HepG2 (cell line): ENCODE data around the gene SRF. TPM values are rescaled to one million over a fixed set of nuclear protein-coding genes. Genes with fewer than 3 reads are reported as not detected.
A peak's percentile ranks its signal among the peaks of the same experiment; 100 is the strongest.

Source experiments
- ATAC-seq: fragments of 200-7000 bp; cut with Tn5 transposase; 3 replicates; pipeline ENCODE4 v1.9.1; 2020; ENCODE audit warnings: mild to moderate bottlenecking, moderate library complexity
- BruUV-seq: library from RNA; stranded (reverse); fragments of 400-500 nt; replicated peaks from 2 replicates; lab custom pipeline; 2021; lab: Mats Ljungman, UMichigan
- CTCF ChIA-PET: fragments of 300-600 bp; formaldehyde crosslinking; extraction: SDS; loops from one replicate; lab custom pipeline; 2021; ENCODE audit warnings: low total read pairs, inconsistent platforms, low intra/inter-chr PET ratio; lab: Yijun Ruan, JAX
- POLR2A ChIA-PET: fragments of 350-600 bp; sonication (Branson Sonifier 250); formaldehyde crosslinking; loops from one replicate; lab custom pipeline; 2020; ENCODE audit warnings: antibody characterized with exemption, inconsistent platforms; lab: Yijun Ruan, JAX
- DNase-seq: peaks from one replicate; pipeline ENCODE4 v3.0.0-alpha.2; 2015; ENCODE audit warnings: low spot score
- FAIRE-seq: peaks from 3 replicates; lab custom pipeline; 2011; peaks lifted over from hg19 to GRCh38; lab: Jason Lieb, UNC
- H2AFZ ChIP-seq: one replicate; pipeline ENCODE4 v1.6.1; 2011; ENCODE audit warnings: low read length, inconsistent platforms
- H3K27ac ChIP-seq: fragments of 300-600 bp; 3 replicates; pipeline ENCODE4 v1.8.0; 2011; ENCODE audit warnings: mixed run types, mild to moderate bottlenecking, mixed read lengths, low read length, inconsistent platforms; ENCODE audit not compliant: insufficient read depth; ENCODE audit errors: extremely low read length
- H3K27me3 ChIP-seq, 2 experiments: fragments of 200-600 bp in 1 of 2; 2 replicates in 1 of 2; 3 replicates in 1 of 2; pipeline versions ENCODE4 v1.6.0 to v1.8.0; 2011; ENCODE audit warnings: low read length in 2 of 2, mild to moderate bottlenecking in 2 of 2, moderate library complexity in 2 of 2, inconsistent platforms in 1 of 2; ENCODE audit not compliant: insufficient read depth in 2 of 2, control insufficient read depth in 1 of 2
- H3K36me3 ChIP-seq, 2 experiments: fragments of 200-600 bp in 1 of 2; replicated peaks in 1 of 2; 2 replicates in 1 of 2; 3 replicates in 1 of 2; pipeline versions ENCODE4 v1.5.1 to v1.8.0; 2011; ENCODE audit warnings: low read length in 2 of 2, inconsistent platforms in 1 of 2; ENCODE audit not compliant: insufficient read depth in 2 of 2, control insufficient read depth in 1 of 2
- H3K4me1 ChIP-seq: 2 replicates; pipeline ENCODE4 v1.5.1; 2012; ENCODE audit warnings: low read length, inconsistent platforms; ENCODE audit not compliant: insufficient read depth
- H3K4me2 ChIP-seq: 2 replicates; pipeline ENCODE4 v1.6.0; 2011; ENCODE audit warnings: low read depth, low read length, inconsistent platforms
- H3K4me3 ChIP-seq, 3 experiments: fragments of 200-600 bp in 1 of 3; sonication (generic), shearing (Covaris generic) in 1 of 3; replicated peaks in 1 of 3; 2 replicates each; pipeline ENCODE4 v1.5.1; 2011 to 2016; ENCODE audit warnings: low read length in 3 of 3, inconsistent platforms in 2 of 3, low read depth in 2 of 3, mild to moderate bottlenecking in 2 of 3, control low read depth in 1 of 3, mixed read lengths in 1 of 3; ENCODE audit not compliant: insufficient read depth in 1 of 3
- H3K79me2 ChIP-seq: one replicate; pipeline ENCODE4 v1.6.1; 2011; ENCODE audit warnings: low read length, inconsistent platforms; ENCODE audit not compliant: insufficient read depth
- H3K9ac ChIP-seq: 2 replicates; pipeline ENCODE4 v1.6.0; 2011; ENCODE audit warnings: mild to moderate bottlenecking, low read depth, low read length, inconsistent platforms; ENCODE audit not compliant: insufficient read depth
- H3K9me3 ChIP-seq: 2 replicates; pipeline ENCODE4 v1.5.1; 2012; ENCODE audit warnings: mild to moderate bottlenecking, low read length
- H4K20me1 ChIP-seq: 2 replicates; pipeline ENCODE4 v1.6.0; 2011; ENCODE audit warnings: inconsistent platforms, mild to moderate bottlenecking, low read length, moderate library complexity; ENCODE audit not compliant: insufficient read depth
- AGO2 ChIP-seq: fragments of 200-400 bp; formaldehyde crosslinking; optimal IDR thresholded peaks from 2 replicates; pipeline ENCODE3; 2017; ENCODE audit warnings: mild to moderate bottlenecking, low read depth, low read length, moderate library complexity
- ARID2 ChIP-seq: sonication (generic); formaldehyde crosslinking; IDR thresholded peaks from 2 replicates; pipeline ENCODE4 v1.8.1; 2022; ENCODE audit warnings: mild to moderate bottlenecking, missing genetic modification reagents, borderline replicate concordance
- CHD4 ChIP-seq: fragments of 200-600 bp; sonication (generic); IDR thresholded peaks from 2 replicates; pipeline ENCODE4 v1.7.0; 2017; ENCODE audit warnings: mild to moderate bottlenecking, low read length, borderline replicate concordance
- HNRNPK ChIP-seq: fragments of 200-400 bp; formaldehyde crosslinking; IDR thresholded peaks from 2 replicates; pipeline ENCODE4 v1.6.1; 2018; ENCODE audit warnings: low read length, low read depth, moderate library complexity, mild to moderate bottlenecking; ENCODE audit not compliant: poor library complexity, severe bottlenecking
- ZSCAN30 ChIP-seq: sonication (generic); formaldehyde crosslinking; IDR thresholded peaks from 2 replicates; pipeline ENCODE4 v1.5.0; 2020; ENCODE audit warnings: mild to moderate bottlenecking, missing genetic modification reagents
- WGBS: methylation state at CpG from one replicate; pipeline ENCODE4 v1.1.6; 2017; ENCODE audit warnings: low lambda C conversion rate; 5-methylcytosine and 5-hydroxymethylcytosine counted together
- in situ Hi-C: cut with HindIII; loops from 2 replicates; pipeline ENCODE4 v1.10.0; 2017; ENCODE audit warnings: low pct_unique_long_range_greater_than_20kb; ENCODE audit not compliant: extremely low pct_ligation_motif_present
- intact Hi-C: fragments of 100-400 bp; cut with micrococcal nuclease; formaldehyde crosslinking; loops from one replicate; pipeline ENCODE4 v1.10.0; 2022; ENCODE audit not compliant: unreplicated experiment
- polyA plus RNA-seq, 8 experiments: library from polyadenylated mRNA; depleted of rRNA in 3 of 8; stranded (reverse) in 7 of 8; unstranded in 1 of 8; fragments of >200 nt; fragmentation: Illumina TruSeq in 4 of 8; extraction: Trizol in 4 of 8; gene quantifications; 2 replicates each; pipeline versions ENCODE4 v1.2.1 to v1.2.3, GENCODE V29; 2011 to 2016; ENCODE audit warnings: low read depth in 4 of 8, missing spikeins in 1 of 8, mixed read lengths in 1 of 8; ENCODE audit not compliant: insufficient read depth in 1 of 8
- total RNA-seq, 5 experiments: library from RNA; depleted of rRNA; stranded (reverse); fragments of >200 nt; fragmentation: Illumina TruSeq; extraction: Trizol; gene quantifications; 2 replicates each; pipeline ENCODE4 v1.2.3, GENCODE V29; 2016; ENCODE audit warnings: low read depth in 1 of 5
- TF ChIP-seq, protein P1 (sequence below): sonication (generic); formaldehyde crosslinking; IDR thresholded peaks from 2 replicates; pipeline ENCODE4 v1.4.0; 2020; ENCODE audit warnings: mild to moderate bottlenecking, missing genetic modification reagents
- TF ChIP-seq, protein P2 (sequence below): sonication (generic); formaldehyde crosslinking; IDR thresholded peaks from 2 replicates; pipeline ENCODE4 v1.9.0; 2021; ENCODE audit warnings: missing genetic modification reagents, mild to moderate bottlenecking, borderline replicate concordance

The SRF gene
- total and polyA plus RNA-seq, 2 of the 13 experiments (the other 11 are each of a cell fraction or from before 2014, with no cell fraction given), result 25.5 to 44.1 TPM

DNA sequence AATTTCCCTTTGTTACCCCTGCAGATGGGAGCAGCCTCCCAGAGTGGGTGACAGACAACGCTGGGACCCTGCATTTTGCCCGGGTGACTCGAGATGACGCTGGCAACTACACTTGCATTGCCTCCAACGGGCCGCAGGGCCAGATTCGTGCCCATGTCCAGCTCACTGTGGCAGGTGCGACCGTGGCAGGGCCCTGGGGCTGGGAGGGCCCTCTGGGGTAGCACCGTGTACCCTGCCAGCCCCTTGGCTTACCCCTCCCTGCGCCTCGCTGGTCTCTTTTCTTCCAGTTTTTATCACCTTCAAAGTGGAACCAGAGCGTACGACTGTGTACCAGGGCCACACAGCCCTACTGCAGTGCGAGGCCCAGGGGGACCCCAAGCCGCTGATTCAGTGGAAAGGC lies 29.4 kb upstream of the SRF start:
- no peak for TF ChIP-seq ARID2
- TF ChIP-seq AGO2, result peak; percentile 47
- Histone ChIP-seq H4K20me1 (no peaks in the 10 kb centered on the region), H3K36me3 (peaks cover 8 to 11% of the 10 kb centered on the region in 2 experiments; a peak in 3 of 5 replicates), H3K9me3 (no peaks in the 10 kb centered on the region), H3K4me3 (no peak overlapping the region), H3K27ac (no peak overlapping the region), H3K79me2 (no peaks in the 10 kb centered on the region), H3K4me1 (peaks cover 21% of the 10 kb centered on the region), H3K4me2 (no peak overlapping the region), H2AFZ (no peak overlapping the region), H3K9ac (no peak overlapping the region), H3K27me3 (no peaks in the 10 kb centered on the region)
- ATAC-seq, result no peak
- FAIRE-seq, result no peak
- DNase-seq, result no peak
- in situ Hi-C loops, result loop anchor here (5.0 kb wide), 2 partner anchors 64 to 239 kb away; partner anchors contain the start of gene PTK7
- POLR2A ChIA-PET, result no interaction called here
- CTCF ChIA-PET, result no interaction called here
- no TSS peak for BruUV-seq
- intact Hi-C loops, result loop anchor here (2.0 kb wide), 1 partner anchor 63 kb away; no protein-coding TSS in a partner anchor
- WGBS, result 97% methylated on average over 16 of the region's 16 CpGs

DNA sequence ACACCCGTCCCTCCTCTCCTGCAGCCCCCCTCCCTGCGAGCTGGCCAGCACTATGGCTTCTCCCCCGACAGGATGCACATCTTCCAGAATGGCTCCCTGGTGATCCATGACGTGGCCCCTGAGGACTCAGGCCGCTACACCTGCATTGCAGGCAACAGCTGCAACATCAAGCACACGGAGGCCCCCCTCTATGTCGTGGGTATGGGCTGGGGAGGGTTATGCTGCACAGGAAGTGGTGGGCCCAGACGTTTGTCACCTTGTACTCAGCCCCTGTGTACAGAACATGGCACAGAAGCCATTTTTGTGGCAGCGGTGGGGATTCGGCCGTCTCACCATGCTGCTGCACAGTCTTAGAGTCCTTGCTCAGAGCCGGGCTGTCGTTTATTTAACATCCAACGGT lies 29.0 kb upstream of the SRF start:
- BruUV-seq, result no TSS peak
- intact Hi-C loops (loop anchor here (2.0 kb wide), 1 partner anchor 63 kb away; no protein-coding TSS in a partner anchor), in situ Hi-C loops (loop anchor here (5.0 kb wide), 2 partner anchors 65 to 240 kb away; partner anchors contain the start of gene PTK7)
- Histone ChIP-seq H3K4me2 (no peak overlapping the region), H3K27ac (no peak overlapping the region), H3K4me1 (peaks cover 21% of the 10 kb centered on the region), H3K4me3 (no peak overlapping the region), H3K27me3 (no peaks in the 10 kb centered on the region), H3K9me3 (no peaks in the 10 kb centered on the region), H4K20me1 (no peaks in the 10 kb centered on the region), H2AFZ (no peak overlapping the region), H3K79me2 (no peaks in the 10 kb centered on the region), H3K36me3 (peaks cover 12% of the 10 kb centered on the region in 2 experiments; a peak in 3 of 5 replicates), H3K9ac (no peak overlapping the region)
- TF ChIP-seq ZSCAN30 (CRISPR knock-in tag) (no peak), CHD4 (no peak), HNRNPK (no peak)
- TF ChIP-seq, protein P1, sequence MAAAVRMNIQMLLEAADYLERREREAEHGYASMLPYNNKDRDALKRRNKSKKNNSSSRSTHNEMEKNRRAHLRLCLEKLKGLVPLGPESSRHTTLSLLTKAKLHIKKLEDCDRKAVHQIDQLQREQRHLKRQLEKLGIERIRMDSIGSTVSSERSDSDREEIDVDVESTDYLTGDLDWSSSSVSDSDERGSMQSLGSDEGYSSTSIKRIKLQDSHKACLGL (CRISPR knock-in tag), result no peak
- TF ChIP-seq, protein P2, sequence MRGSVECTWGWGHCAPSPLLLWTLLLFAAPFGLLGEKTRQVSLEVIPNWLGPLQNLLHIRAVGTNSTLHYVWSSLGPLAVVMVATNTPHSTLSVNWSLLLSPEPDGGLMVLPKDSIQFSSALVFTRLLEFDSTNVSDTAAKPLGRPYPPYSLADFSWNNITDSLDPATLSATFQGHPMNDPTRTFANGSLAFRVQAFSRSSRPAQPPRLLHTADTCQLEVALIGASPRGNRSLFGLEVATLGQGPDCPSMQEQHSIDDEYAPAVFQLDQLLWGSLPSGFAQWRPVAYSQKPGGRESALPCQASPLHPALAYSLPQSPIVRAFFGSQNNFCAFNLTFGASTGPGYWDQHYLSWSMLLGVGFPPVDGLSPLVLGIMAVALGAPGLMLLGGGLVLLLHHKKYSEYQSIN (CRISPR knock-in tag), result no peak
- WGBS, result 94% methylated on average over 14 of the region's 14 CpGs
- no peak for DNase-seq
- FAIRE-seq, result no peak
- POLR2A ChIA-PET, result no interaction called here
- CTCF ChIA-PET, result no interaction called here
- no peak for ATAC-seq
